HG03378 (cell line): ENCODE results near the gene CYB5R4.
"Not testable (repeated sequence)": the region's sequence is repeated elsewhere in the genome, so short reads cannot be mapped to it uniquely, and the experiment has no call there.

Source experiments
- ATAC-seq: cut with Tn5 transposase; IDR thresholded peaks from one replicate; pipeline ENCODE4 v1.9.1; 2021; ENCODE audit warnings: mild to moderate bottlenecking, moderate library complexity; ENCODE audit not compliant: unreplicated experiment

The CYB5R4 gene

DNA sequence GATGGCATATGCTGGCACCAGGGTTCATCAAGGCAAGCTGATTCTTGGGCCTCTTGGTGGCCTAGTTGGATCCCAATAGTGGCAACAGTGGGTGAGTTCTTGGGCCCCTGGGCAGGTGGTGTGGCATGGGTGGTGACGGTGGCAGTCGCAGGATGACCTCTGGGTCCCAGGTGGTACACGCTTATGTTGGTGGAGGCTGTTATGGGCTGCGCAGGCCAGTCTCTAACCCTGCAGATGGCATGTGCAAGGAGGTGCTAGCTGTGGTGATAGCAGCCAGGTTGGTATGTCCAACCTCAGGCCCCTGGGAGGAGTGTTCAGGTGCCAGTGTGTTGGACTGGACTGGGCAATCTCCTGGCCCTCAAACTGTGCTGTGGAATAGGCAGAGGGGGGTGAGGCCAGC lies 46.2 kb downstream of the CYB5R4 start:
- no peak for ATAC-seq

GRCh38 chr6:83907623-83908390 lies 48.3 kb downstream of the CYB5R4 start:
- not testable (repeated sequence) for ATAC-seq

GRCh38 chr6:83908813-83909212 lies 49.3 kb downstream of the CYB5R4 start:
- no peak for ATAC-seq

- ATAC-seq, result no peak
Observed at GRCh38 chr6:83911278-83911677, 51.8 kb downstream of the CYB5R4 start.

DNA sequence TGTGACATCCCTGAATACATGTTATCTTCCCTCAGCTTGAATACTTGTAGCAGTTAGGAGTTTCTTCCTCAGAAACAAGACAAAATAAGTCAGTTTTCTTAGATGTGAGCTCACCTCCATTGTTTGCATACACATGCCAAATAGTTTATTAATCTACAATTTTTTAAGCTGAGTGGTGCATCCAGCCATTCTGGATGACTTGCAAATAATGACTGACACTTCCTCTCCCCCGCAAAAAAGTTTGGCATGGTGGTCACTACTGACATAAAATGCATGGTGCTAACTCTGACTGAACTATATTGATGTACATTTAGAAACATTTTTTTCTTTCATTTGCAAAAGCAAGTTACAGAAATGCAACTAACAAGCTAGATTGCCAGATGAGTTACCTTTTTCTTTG lies 55.5 kb downstream of the CYB5R4 start:
- no peak for ATAC-seq

GRCh38 chr6:83917001-83917400 lies 57.5 kb downstream of the CYB5R4 start:
- no peak for ATAC-seq

GRCh38 chr6:83920017-83920416 lies 60.5 kb downstream of the CYB5R4 start:
- no peak for ATAC-seq

GRCh38 chr6:83921315-83921714 lies 61.8 kb downstream of the CYB5R4 start:
- ATAC-seq, result no peak

- ATAC-seq, result no peak
Observed at GRCh38 chr6:83927470-83927869, 68.0 kb downstream of the CYB5R4 start.

GRCh38 chr6:83928286-83928685 lies 68.8 kb downstream of the CYB5R4 start:
- no peak for ATAC-seq

GRCh38 chr6:83946201-83946833 lies 86.8 kb downstream of the CYB5R4 start:
- ATAC-seq, result not testable (repeated sequence)

DNA sequence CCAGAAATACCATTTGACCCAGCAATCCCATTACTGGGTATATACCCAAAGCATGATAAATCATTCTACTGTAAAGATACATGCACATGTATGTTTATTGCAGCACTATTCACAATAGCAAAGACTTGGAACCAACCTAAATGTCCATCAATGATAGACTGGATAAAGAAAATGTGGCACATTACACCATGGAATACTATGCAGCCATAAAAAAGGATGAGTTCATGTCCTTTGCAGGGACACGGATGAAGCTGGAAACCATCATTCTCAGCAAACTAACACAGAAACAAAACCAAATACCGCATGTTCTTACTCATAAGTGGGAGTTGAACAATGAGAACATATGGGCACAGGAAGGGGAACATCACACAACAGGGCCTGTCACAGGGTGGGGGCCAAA lies 88.5 kb downstream of the CYB5R4 start:
- ATAC-seq, result not testable (repeated sequence)

GRCh38 chr6:83948851-83949250 lies 89.4 kb downstream of the CYB5R4 start:
- ATAC-seq, result no peak

DNA sequence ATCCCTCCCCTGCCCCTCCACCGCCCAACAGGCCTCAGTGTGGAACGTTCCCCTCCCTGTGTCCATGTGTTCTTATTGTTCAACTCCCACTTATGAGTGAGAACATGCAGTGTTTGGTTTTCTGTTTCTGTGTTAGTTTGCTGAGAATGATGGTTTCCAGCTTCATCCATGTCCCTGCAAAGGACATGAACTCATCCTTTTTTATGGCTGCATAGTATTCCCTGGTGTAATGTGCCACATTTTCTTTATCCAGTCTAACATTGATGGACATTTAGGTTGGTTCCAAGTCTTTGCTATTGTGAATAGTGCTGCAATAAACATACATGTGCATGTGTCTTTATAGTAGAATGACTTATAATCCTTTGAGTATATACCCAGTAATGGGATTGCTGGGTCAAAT lies 91.9 kb downstream of the CYB5R4 start:
- ATAC-seq, result not testable (repeated sequence)

GRCh38 chr6:83952830-83953229 lies 93.3 kb downstream of the CYB5R4 start:
- no peak for ATAC-seq

GRCh38 chr6:83954371-83954770 lies 94.9 kb downstream of the CYB5R4 start:
- no peak for ATAC-seq

- ATAC-seq, result no peak
Observed at GRCh38 chr6:83958241-83958685, 98.8 kb downstream of the CYB5R4 start.

DNA sequence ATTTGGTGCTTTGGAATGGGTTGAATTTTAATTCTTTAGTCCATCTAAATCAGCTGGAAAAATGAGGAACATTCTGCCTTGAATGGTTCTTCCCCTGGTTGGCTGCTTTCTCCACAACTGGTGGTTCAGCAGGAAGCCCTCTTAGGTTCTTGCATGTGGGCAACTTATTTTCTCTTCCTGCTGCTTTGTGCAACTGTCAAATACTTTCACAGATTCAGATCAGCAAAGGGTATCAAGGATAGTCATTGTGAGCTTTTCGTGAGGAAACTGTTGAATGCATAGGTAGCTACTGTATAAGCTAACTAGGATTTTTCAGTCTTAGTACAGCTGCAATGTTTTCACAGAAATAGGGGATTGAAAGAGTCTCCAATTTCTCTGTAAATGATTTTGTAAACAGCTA lies 101.2 kb downstream of the CYB5R4 start:
- ATAC-seq, result no peak

GRCh38 chr6:83962582-83962981 lies 103.1 kb downstream of the CYB5R4 start:
- ATAC-seq, result peak; percentile 92

GRCh38 chr6:83966539-83966938 lies 107.0 kb downstream of the CYB5R4 start:
- ATAC-seq, result no peak

DNA sequence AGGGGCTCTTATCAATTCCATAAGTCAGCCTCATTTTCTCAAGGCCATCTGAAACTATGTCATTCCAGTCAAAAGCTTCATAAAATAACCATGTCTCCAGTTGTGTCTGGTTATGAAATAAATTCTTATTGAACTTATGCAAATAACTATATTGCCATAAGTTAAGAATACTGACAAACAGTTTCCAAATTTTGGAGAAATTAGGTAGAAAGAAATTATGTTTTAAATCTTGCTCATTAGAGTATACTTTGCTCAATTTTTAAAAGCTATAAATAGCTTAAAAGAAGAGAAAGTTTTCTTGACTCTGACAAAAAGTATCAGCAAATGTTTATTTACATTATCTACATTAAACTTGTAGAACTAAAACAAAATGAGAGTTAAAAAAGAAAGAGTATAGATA lies 111.1 kb downstream of the CYB5R4 start:
- no peak for ATAC-seq

GRCh38 chr6:83974409-83975050 lies 115.0 kb downstream of the CYB5R4 start:
- no peak for ATAC-seq
